HG03196 (cell line): ENCODE results near the gene RNF225.
"Not testable (repeated sequence)": the region's sequence is repeated elsewhere in the genome, so short reads cannot be mapped to it uniquely, and the experiment has no call there.

Experiments used
- ATAC-seq: cut with Tn5 transposase; IDR thresholded peaks from one replicate; pipeline ENCODE4 v1.9.1; 2021; ENCODE audit not compliant: unreplicated experiment

RNF225 gene

DNA sequence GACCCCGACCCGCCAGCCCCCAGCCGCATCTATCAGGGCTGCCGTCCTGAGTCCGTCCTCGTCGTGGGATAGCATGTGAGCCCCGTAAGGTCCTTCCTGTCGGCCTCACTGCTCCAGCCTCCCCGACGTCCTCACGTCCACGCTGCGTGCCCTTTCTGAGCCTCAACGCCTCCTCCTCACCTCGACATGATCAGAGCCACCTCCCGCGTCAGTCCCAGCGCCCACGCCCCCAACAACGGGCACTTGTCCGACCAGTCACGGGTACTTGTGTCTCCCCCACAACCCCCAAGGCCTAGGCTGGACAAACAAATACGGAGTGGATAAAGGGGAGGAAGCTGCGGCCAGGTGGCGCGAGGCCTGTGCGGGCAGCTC is 33.6 kb upstream of the RNF225 start:
- ATAC-seq: peak; percentile 18

DNA sequence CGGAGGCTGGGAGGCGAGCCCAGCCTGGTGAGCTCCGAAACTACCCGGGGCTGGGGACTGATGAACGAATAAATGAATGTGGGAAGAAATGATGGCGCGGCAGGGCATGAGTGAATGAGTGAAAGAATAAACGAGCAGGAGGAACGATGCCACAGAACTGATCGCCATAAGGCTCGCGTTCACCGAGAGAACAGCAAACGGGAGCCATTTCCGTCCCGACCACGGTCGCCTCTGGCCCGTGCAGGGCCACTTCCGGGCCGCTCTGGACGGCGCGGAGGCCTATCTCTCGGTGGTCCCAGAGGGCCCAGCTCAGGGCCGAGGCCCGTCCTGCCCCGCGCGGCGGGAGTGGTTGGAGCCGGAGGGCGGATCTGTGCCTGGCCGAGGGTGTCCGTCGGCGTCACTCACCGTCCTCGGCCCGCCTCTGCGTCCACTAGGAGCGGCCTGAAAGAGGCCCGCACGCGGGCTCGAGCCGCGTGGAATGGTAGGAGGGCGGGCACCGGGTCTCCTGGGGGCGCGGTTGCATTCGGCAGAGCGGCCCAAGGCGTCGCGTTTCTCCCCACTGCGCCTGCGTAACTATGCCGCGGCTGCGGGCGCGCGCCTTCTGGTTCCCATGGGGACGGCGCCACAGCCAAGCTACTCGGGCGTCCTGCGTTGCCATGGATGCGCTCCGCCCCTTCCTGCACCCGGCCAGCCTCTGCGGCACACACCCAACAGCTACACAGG is 33.0 kb upstream of the RNF225 start, which contains the start of gene ZNF497:
ZNF497 (minus strand) TSS at position 480 of the 723 bp plus-strand sequence. CDS start 5,116 bp downstream, outside the sequence.
- peak; percentile 90 for ATAC-seq

DNA sequence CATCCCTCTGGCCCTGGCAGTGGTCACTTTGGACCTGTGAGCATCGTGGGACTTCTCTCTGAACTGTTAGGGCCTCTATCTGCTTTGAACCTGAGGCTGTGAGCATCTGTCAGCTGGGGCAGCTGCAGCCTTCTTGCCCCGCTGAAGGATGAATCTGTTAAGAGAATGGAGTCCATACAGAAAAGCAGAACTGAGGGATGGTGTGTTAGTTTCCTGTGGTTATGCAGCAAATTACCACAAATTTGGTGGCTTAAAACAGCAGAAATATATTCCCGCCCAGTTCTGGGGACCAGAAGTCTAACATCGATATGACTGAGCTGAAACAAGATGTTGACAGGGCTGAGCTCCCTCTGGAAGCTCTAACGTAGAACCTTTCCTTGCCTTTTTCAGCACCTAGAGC is 31.3 kb upstream of the RNF225 start:
- ATAC-seq: no peak

DNA sequence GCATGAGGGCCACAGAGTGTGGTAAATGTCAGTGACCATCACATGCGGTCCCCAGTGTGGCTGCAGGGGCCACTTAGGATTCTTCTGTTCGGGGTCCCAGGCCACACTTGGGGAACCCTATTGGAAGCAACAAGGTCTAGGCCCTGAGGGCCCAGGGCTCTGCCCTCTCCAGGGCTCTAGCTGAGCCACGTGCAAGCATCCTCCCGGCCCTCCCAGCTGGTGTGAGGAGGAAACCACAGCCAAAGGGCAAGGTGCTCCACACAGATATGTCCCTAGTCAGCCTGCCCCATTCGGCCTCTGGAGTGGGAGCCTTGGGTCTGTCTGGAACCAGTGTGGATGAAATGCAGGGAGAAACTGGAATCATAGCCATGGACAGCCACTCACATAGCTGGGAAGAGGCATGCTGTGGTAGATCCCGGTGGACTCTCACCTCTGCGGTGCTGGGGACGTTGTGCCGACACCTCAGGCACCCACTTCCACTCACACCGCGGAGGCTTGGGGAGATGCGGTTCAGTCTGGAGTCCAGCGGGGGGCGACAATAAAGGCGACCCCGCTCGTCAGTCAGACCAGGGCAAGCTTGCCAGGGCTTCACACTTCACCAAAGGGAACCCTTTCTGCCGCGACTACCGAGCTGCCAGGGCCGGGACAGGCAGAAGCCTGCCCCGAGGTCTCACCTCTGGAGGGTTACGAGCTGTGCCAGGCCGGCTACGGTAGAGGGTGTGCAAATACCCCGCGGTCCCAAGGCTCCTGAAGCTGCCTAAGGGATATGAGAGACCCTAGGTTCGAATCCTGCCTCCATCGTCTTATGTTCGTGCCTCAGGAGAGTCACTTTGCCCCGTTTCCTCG is 28.6 kb upstream of the RNF225 start:
- no peak for ATAC-seq

DNA sequence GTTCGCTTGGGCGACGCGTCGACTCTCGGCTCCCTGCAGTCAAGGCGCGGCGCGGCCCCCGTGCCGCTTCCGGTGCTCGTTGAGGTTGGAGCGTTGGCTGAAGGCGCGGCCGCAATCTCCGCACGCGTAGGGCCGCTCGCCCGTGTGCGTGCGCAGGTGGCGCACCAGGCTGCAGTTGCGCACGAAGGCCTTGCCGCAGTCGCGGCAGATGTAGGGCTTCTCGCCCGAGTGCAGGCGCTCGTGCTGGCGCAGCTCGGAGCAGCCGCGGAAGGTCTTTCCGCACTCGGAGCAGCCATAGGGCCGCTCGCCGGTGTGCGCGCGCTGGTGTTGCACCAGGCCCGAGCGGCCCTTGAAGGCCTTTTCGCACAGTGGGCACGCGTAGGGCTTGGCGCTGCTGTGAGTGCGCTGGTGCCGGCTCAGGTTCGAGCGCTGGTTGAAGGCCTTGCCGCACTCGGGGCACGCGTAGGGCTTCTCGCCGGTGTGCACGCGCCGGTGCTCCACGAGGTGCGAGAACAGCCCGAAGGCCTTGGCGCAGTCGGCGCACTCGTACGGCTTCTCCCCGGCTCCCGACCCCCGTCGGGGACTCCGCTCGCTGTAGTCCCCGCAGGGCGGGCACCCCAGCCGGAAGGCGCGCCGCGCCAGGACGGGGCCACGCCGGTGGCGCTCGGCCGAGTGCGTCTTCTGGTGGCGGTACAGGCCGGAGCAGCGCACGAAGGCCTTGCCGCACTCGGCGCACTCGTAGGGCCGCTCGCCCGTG is 27.6 kb upstream of the RNF225 start:
- no peak for ATAC-seq

DNA sequence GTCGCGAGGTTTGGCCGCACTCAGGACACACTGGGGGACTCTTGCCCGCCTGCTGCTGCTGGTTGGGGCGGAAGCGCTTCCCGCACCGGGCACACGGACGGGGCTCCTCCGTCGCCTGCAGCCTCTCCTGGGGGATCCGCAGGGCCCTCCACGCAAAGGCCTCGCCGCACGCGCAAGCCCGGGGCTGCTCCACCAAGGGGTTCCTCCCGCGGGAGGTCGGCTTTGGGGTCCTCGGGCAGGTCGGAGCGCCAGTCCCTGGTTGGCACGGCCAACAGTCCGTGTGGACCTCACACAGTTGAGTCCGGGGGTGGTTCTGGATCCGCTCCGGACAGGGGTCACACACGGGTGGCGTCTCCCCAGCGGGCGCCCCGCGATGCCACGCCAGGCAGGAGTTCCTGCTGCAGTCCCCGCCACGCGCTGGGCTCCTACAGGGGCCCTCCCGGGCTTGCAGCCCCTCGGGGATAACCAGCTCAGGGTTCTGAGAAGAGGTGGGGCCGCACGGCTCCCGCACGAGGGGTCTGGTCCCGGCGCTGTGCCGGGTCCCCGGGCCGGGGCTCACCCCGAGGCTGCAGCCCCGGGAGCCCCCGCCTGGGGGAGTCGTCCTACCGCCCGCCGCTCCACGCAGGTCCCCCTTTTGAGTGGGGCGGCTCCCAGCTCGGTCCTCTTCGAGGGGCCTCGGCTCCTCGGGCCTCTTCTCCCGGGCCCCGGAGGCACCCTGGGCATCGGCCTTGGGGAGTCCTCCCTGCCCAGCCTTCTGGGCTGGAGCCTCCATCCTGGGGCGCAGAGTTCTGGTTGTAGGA is 26.7 kb upstream of the RNF225 start:
- ATAC-seq: no peak

DNA sequence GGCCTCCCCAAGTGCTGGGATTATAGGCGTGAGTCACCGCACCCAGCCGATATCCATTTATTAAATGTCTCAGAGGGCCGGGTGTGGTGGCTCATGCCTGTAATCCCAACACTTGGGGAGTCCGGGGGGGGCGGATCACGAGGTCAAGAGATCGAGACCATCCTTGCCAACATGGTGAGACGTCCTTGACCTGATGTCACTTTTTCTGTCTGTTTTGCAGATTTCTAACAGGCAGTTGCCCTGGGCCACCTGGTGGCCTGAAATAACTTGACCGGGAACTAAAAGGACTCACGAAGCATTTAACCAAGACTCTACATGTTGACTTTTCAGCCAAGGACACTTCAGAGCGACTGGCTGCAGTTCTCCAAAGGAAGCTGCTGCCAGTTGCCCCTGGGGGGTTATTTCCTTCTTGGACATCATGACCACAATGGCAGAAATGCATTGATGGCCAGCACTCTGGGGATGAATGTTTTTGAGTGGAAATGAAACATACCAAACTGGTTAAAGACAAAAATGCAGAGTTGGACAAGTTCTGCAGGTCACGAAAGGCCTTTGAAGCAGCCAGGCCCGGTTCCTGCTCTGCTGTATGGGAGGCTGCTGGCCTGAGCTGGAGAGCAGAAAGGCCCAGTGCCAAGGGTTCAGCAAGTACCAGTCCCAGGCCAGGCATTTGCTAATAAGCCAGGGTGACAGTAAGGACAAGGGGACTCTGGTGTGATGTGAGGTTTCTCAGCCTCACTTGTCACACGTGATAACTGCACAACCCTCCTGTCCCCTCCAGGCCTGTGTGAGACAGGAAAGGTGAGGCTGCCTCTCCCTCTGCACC is 22.9 kb upstream of the RNF225 start:
- no peak for ATAC-seq

DNA sequence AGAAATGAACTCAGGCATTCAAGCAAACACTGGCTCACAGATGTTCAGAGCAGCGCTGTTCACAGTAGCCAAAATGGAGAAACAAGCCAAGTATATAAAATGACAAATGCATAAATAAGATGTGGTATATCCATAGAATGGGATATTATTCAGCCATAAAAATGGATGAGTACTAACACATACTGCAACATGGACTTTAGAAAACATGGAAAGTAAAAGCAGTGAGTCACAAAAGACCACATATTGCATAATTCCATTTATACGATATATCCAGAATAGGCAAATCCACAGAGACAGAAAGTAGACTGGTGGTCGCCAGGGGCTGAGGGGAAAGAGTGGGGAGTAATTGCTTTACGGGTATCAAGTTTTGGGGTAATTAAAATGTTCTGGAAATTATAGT is 21.3 kb upstream of the RNF225 start:
- no peak for ATAC-seq

DNA sequence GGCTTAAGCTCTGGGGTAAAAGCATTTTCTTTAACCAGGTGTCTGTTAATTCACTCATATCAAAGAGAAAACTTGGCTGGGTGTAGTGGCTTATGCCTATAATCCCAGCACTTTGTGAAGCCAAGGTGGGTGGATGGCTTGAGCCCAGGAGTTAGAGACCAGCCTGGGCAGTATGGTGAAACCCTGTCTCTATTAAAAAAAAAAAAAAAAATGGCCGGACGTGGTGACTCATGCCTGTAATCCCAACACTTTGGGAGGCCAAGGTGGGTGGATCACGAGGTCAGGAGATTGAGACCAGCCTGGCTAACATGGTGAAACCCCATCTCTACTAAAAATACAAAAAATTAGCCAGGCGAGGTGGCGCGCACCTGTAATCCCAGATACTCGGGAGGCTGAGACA is 18.7 kb upstream of the RNF225 start:
- not testable (repeated sequence) for ATAC-seq

DNA sequence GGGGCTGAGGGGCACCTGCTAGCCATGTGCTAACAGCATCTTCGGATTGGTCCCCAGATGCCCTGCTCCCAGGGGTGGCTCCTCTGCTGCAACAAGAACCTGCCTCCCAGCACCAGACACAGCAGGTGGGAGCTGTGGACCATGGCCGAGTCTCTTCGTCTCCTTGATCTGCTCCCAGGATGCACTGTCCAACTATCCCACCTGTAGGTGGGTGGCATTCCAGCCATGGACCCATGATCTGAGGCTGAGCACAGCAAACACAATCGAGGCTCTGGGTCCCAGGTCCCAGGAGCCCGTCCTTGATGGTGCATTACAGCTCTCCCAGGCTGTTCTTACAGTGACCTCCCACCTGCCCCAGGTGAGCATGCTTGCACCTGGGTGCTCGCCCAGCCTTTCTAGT is 16.2 kb upstream of the RNF225 start:
- ATAC-seq: no peak

DNA sequence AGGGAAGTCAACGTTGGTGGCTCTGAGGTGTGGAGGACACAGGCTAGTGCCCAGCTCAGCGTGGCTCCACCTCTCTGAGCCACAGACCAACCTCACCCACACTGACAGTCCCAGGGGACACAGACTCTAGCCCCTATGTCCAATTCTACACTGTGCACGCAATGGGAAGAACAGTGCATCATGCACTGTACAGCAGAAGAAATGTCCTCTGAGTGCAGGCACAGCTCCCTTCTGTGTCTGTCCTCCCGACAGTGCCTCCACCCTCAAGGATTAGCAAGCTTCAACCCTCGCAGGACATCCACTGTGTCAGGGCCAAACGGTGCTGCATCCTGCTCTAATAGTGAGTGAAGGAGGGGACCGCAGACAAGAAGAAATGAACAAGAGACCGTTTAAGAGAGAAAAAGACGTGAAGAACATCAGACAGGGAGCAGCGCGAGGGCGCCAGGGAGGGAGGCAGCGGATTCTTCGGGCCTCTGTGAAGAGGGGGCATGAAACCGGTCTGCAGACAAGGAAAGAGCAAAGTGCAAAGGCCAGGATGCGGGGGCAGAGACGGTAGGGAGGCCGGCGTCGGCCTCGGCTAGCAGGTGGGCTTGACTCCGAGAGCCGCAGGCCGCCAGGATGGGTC is 15.3 kb upstream of the RNF225 start:
- no peak for ATAC-seq

DNA sequence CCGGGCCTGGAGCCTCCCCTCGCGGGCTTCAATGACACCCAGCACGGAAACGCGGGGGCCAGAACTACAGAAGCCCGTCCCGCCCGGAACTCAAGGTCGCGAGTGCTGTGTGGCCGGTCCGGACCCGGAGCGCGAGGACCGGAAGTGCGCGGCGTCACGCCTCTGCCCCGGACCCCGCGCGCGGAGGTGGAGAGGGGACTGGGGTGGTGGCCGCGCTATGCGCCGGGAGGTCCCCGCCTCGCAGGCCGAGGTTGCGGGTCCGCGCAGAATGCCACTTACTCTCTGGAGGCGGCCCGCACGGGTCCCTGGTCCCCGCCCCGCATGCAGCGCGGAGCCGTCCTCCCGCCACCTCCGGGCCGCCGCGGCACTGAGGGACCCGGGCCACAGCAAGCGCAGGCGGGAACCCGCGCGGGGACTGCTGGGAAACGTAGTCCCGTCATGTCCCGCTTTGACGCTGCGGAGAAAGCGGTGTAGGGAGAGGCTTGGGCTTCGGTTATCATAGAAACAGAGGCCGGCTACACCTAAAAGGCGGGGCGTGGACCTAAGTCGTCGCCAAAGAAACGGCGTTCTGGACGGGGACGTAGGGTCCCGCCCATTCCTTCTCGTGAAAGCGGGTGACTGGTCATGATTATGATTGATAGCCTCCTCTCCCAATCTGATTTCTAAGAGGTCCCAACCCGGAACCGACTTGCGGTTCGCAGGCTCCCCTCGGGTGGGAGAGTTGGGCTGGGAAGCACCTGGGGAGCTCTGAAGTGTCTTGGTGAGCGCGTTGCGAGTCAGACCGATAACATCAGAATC is 14.6 kb upstream of the RNF225 start, which contains the start of gene ZNF837:
ZNF837 (minus strand) TSS at position 369 of the 798 bp plus-strand sequence. CDS start 11,698 bp downstream, outside the sequence.
- peak; percentile 80 for ATAC-seq

DNA sequence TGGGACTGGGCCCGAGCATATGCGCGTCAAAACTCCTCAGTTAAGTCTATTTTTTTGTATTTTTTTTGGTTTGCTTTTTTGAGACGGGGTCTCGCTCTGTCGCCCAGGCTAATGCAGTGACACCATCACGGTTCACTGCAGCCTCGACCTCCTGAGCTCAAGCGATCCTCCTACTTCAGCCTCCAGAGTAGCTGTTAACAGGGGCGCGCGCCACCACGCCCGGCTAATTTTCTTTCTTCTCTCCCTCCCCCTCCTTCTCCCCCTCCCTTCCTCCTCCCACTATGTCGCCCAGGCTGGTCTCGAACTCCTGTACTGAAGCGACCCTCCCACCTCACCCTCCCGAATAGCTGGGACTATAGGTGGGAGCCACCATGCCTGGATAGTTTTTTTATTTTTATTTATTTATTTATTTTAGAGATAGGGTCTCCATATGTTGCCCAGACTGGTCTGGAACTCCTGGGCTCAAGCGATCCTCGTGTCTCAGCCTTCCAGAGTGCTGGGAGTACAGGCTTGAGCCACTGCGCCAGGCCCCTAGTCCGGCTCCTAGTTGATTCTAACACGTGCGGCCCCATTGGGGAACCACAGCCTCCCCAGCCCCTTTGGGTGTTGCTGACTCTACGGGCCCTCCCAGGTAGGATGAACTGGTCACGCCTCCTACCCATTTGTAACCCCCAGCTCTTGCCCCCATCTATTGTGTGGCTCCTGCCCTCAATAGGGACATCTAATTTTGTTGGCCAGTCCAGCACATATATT is 13.8 kb upstream of the RNF225 start:
- ATAC-seq: no peak

DNA sequence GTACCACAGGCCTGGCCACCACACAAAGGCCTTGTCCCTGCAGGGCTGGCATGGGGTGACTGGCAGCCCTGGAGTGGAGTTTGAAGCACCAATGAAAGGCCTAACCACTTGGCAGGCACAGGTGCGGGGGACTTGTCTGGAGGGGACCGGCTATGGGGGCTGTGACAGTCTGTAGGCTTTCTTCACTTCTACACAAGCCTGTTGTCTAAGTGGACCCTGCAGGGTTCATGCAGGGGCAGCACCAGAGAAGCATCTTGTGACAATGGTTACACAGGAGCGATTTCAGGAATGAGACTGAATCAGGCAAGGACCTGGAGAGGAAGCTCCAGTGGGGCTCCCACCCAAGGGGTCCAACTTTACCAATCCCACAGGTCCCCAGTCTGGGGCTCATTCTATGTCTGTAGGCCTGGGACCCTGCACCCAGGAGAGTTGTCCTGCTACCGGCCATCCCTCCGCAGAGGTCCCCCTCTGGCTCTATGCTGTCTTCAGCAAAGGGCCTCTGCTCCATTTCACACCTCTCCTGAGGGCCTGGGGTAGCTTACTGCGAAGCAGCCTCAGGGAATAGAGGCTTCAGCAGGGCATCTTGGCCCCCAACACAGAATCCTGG is 12.4 kb upstream of the RNF225 start:
- ATAC-seq: no peak

DNA sequence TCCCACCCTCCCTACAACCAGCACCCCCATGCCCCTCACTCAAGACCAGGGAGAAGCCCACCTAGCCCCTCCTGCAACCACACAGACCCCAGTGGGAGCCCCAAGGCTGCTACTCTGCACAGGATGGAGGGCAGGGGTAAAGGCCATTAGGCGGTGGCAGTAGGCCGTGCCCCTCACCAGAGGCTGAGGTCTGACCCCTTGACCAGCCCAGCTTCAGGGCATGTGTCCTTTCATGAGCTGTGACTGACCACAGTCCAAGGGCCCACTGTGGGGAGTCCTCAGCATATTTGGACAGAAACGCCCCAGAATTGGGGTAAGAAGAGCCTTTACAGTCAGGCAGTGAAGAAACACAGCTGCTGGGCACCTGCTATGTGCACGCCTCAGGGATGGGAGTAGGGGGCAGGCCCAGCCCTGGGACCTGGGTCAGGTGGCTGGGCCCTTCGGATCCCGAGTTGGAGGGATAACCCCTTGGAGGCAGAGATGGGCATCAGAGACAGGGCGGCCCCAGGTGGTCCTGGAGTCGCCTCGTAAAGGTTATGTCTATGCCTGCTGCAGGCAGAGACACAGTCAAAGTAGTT is 10.1 kb upstream of the RNF225 start:
- no peak for ATAC-seq

DNA sequence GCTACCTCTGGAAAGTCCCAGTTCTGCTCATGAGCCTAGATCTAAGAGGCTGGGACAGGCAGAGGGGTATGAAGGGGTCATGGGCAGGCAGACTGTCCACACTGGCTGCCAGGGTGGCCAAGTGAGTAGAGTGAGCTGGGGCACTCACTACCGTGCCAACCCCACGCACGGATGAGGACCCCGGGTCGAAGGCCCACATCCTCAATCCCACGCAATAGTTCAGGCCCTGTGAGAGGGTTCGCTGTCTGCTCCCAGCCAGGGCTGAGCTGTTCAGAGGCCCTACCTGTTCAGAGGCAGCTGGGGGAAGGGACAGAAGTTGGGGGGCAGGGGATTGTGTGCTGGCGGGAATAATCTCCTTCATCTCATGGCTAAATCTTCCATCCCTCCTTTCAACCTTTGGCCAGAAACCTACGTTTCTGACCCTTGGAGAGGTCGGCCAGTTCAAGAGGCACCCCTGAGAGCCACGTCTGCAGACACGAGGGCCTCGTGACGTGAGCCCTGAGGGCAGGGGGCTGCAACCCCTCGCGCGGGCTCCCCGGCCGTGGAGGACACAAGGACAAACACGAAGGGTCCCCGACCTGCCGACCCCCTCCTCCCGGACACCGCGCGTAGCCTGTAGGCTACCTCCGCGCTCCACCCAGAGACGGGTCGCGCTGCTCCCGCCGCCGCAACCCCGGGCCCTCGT is 9.4 kb upstream of the RNF225 start:
- no peak for ATAC-seq
